ENCODE results near the gene ST6GALNAC1.

Gene ST6GALNAC1

GRCh38 chr17:76630151-76630550 lies 13.4 kb downstream of the ST6GALNAC1 start:
- Mint-ChIP-seq H3K36me3 (ENCODE audit: low read depth) (no peaks in the 10 kb centered on the region), H3K9me3 (no peaks in the 10 kb centered on the region), H3K4me3 (no peak overlapping the region), H3K27me3 (ENCODE audit: low read depth) (peaks cover 10% of the 10 kb centered on the region), H3K4me1 (peaks cover 17% of the 10 kb centered on the region), H3K27ac (peak overlapping the region in 2 of 3 experiments; percentile 71 to 79)
- TF ChIP-seq, protein P1, sequence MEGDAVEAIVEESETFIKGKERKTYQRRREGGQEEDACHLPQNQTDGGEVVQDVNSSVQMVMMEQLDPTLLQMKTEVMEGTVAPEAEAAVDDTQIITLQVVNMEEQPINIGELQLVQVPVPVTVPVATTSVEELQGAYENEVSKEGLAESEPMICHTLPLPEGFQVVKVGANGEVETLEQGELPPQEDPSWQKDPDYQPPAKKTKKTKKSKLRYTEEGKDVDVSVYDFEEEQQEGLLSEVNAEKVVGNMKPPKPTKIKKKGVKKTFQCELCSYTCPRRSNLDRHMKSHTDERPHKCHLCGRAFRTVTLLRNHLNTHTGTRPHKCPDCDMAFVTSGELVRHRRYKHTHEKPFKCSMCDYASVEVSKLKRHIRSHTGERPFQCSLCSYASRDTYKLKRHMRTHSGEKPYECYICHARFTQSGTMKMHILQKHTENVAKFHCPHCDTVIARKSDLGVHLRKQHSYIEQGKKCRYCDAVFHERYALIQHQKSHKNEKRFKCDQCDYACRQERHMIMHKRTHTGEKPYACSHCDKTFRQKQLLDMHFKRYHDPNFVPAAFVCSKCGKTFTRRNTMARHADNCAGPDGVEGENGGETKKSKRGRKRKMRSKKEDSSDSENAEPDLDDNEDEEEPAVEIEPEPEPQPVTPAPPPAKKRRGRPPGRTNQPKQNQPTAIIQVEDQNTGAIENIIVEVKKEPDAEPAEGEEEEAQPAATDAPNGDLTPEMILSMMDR (IDR thresholded peaks at IDR 0.05; ENCODE audit: unreplicated experiment in 3 of 3), result no peak

GRCh38 chr17:76627510-76627909 lies 16.0 kb downstream of the ST6GALNAC1 start:
- Mint-ChIP-seq H3K36me3 (ENCODE audit: low read depth) (no peaks in the 10 kb centered on the region), H3K4me3 (no peak overlapping the region), H3K27me3 (ENCODE audit: low read depth) (peaks cover 30% of the 10 kb centered on the region), H3K4me1 (peaks cover 10% of the 10 kb centered on the region), H3K9me3 (no peaks in the 10 kb centered on the region), H3K27ac (no peak overlapping the region)
- TF ChIP-seq, protein P1 (IDR thresholded peaks at IDR 0.05; ENCODE audit: unreplicated experiment in 3 of 3), result no peak

DNA sequence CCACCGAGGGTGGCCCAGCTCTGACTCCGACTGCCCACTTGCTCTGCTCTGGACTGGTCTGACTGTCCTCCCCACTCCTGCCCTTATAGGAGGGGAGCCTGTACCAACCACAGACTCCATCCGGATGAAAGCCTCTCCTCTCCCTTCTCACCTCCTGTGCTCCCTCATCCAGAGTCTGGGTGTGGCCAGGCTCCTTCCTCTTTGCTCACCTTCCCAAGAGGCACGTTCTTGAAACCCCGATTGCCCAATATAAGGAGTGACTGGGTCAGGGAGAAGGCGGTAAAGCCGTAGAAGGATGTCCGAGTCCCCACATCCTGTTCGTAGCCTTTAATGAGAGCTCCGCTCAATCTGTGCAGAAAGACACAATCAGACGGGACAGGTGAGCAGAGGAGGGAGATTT lies 17.1 kb downstream of the ST6GALNAC1 start:
- Mint-ChIP-seq H3K9me3 (no peaks in the 10 kb centered on the region), H3K27me3 (ENCODE audit: low read depth) (peaks cover 30% of the 10 kb centered on the region), H3K4me3 (no peak overlapping the region), H3K36me3 (ENCODE audit: low read depth) (no peaks in the 10 kb centered on the region), H3K27ac (no peak overlapping the region), H3K4me1 (no peaks in the 10 kb centered on the region)
- TF ChIP-seq, protein P1 (IDR thresholded peaks at IDR 0.05; ENCODE audit: unreplicated experiment in 3 of 3), result no peak

DNA sequence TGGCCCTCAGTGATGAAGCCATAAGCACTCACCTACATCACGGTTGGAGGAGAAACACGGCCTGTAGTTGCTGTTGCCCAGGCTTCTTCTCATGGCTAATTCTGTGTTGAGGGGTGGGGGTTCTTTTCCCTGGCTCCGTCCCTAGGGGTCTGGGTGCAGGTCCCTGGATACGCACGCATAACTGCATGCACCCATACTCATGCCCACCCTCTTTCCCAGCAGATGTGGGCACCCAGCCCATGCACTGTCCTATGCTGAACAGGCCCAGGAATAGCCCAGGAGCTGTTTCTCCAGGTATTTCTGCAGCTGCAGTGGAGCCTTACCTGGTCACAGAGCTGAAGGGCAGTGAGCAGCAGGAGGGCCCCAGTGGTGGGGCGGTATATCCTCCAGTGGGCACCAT lies 18.1 kb downstream of the ST6GALNAC1 start:
- H3K27me3 Mint-ChIP-seq (ENCODE audit: low read depth), result peaks cover 33% of the 10 kb centered on the region
- H3K36me3 Mint-ChIP-seq (ENCODE audit: low read depth), result no peaks in the 10 kb centered on the region
- TF ChIP-seq, protein P1 (IDR thresholded peaks at IDR 0.05; ENCODE audit: unreplicated experiment in 3 of 3), result no peak
- H3K9me3 Mint-ChIP-seq, result no peaks in the 10 kb centered on the region
- H3K4me1 Mint-ChIP-seq, result no peaks in the 10 kb centered on the region
- no peak overlapping the region for H3K27ac Mint-ChIP-seq
- H3K4me3 Mint-ChIP-seq, result no peak overlapping the region

- H3K4me3 Mint-ChIP-seq, result no peak overlapping the region
- TF ChIP-seq, protein P1 (IDR thresholded peaks at IDR 0.05; ENCODE audit: unreplicated experiment in 3 of 3), result peak; percentile 95 to 98 (median 97)
- H3K4me1 Mint-ChIP-seq, result no peaks in the 10 kb centered on the region
- H3K9me3 Mint-ChIP-seq, result no peaks in the 10 kb centered on the region
- H3K27me3 Mint-ChIP-seq (ENCODE audit: low read depth), result peaks cover 36% of the 10 kb centered on the region
- H3K36me3 Mint-ChIP-seq (ENCODE audit: low read depth), result no peaks in the 10 kb centered on the region
- H3K27ac Mint-ChIP-seq, result no peak overlapping the region
These were observed 20.0 kb downstream of the ST6GALNAC1 start for GRCh38 chr17:76623271-76624146.

GRCh38 chr17:76617838-76618237 lies 25.7 kb downstream of the ST6GALNAC1 start:
- TF ChIP-seq, protein P1 (IDR thresholded peaks at IDR 0.05; ENCODE audit: unreplicated experiment in 3 of 3), result no peak
- H3K4me3 Mint-ChIP-seq, result no peak overlapping the region
- no peaks in the 10 kb centered on the region for H3K36me3 Mint-ChIP-seq (ENCODE audit: low read depth)
- H3K9me3 Mint-ChIP-seq, result no peaks in the 10 kb centered on the region
- H3K4me1 Mint-ChIP-seq, result no peaks in the 10 kb centered on the region
- peaks cover 10% of the 10 kb centered on the region for H3K27me3 Mint-ChIP-seq (ENCODE audit: low read depth)
- H3K27ac Mint-ChIP-seq, result no peak overlapping the region
